Measurements from ENCODE around the gene GTPBP3.

Gene GTPBP3

GRCh38 chr19:17314007-17314593 lies 23.3 kb upstream of the GTPBP3 start:
- no peak for DNase-seq (ENCODE audit: low read depth, low spot score)
- H3K9ac ChIP-seq (ENCODE audit: insufficient read length) = no peak overlapping the region
- H3K9me3 ChIP-seq (ENCODE audit: low read depth, low read length) = no peaks in the 10 kb centered on the region
- TF ChIP-seq FOXP2 (optimal IDR thresholded peaks at IDR 0.05; ENCODE audit: control extremely low read depth, extremely low read length, insufficient read depth) (no peak), EZH2 (IDR thresholded peaks at IDR 0.05) (no peak)
- no peak overlapping the region for H3K4me3 ChIP-seq
- peaks cover 16% of the 10 kb centered on the region; the same call in 1 of the 2 replicates for H3K36me3 ChIP-seq (ENCODE audit: insufficient read depth, low read length)
- no peak overlapping the region for H3K27ac ChIP-seq

GRCh38 chr19:17318966-17319365 lies 18.4 kb upstream of the GTPBP3 start:
- TF ChIP-seq FOXP2 (optimal IDR thresholded peaks at IDR 0.05; ENCODE audit: control extremely low read depth, extremely low read length, insufficient read depth) (no peak), EZH2 (IDR thresholded peaks at IDR 0.05) (no peak), POLR2AphosphoS5 (IDR thresholded peaks at IDR 0.05; ENCODE audit: borderline replicate concordance, low read depth, low read length) (no peak)
- Histone ChIP-seq H3K9ac (ENCODE audit: insufficient read length) (no peak overlapping the region), H3K9me3 (ENCODE audit: low read depth, low read length) (no peaks in the 10 kb centered on the region), H3K4me3 (no peak overlapping the region), H3K27ac (no peak overlapping the region), H3K36me3 (ENCODE audit: insufficient read depth, low read length) (peaks cover 28% of the 10 kb centered on the region; the same call in 1 of the 2 replicates)
- no peak for DNase-seq (ENCODE audit: low read depth, low spot score)

- TF ChIP-seq POLR2AphosphoS5 (IDR thresholded peaks at IDR 0.05; ENCODE audit: borderline replicate concordance, low read depth, low read length) = no peak
- TF ChIP-seq EZH2 (IDR thresholded peaks at IDR 0.05) = no peak
- TF ChIP-seq FOXP2 (optimal IDR thresholded peaks at IDR 0.05; ENCODE audit: control extremely low read depth, extremely low read length, insufficient read depth) = no peak
- no peaks in the 10 kb centered on the region for H3K9me3 ChIP-seq (ENCODE audit: low read depth, low read length)
- no peak overlapping the region for H3K27ac ChIP-seq
- no peak overlapping the region for H3K9ac ChIP-seq (ENCODE audit: insufficient read length)
- H3K36me3 ChIP-seq (ENCODE audit: insufficient read depth, low read length) = peaks cover 22% of the 10 kb centered on the region; the same call in 1 of the 2 replicates
- DNase-seq (ENCODE audit: low read depth, low spot score) = no peak
- no peak overlapping the region for H3K4me3 ChIP-seq
Observed at GRCh38 chr19:17319473-17320238, 17.7 kb upstream of the GTPBP3 start.

GRCh38 chr19:17320435-17320834 lies 16.9 kb upstream of the GTPBP3 start:
- no peak for DNase-seq (ENCODE audit: low read depth, low spot score)
- peaks cover 18% of the 10 kb centered on the region; the same call in 1 of the 2 replicates for H3K36me3 ChIP-seq (ENCODE audit: insufficient read depth, low read length)
- TF ChIP-seq FOXP2 (optimal IDR thresholded peaks at IDR 0.05; ENCODE audit: control extremely low read depth, extremely low read length, insufficient read depth) = no peak
- H3K27ac ChIP-seq = no peak overlapping the region
- no peak overlapping the region for H3K4me3 ChIP-seq
- no peaks in the 10 kb centered on the region for H3K9me3 ChIP-seq (ENCODE audit: low read depth, low read length)
- H3K9ac ChIP-seq (ENCODE audit: insufficient read length) = no peak overlapping the region

- H3K27ac ChIP-seq = no peak overlapping the region
- H3K9me3 ChIP-seq (ENCODE audit: low read depth, low read length) = no peaks in the 10 kb centered on the region
- H3K4me3 ChIP-seq = no peak overlapping the region
- TF ChIP-seq POLR2AphosphoS5 (IDR thresholded peaks at IDR 0.05; ENCODE audit: borderline replicate concordance, low read depth, low read length) (no peak; the same call in 1 of the 2 replicates), EZH2 (IDR thresholded peaks at IDR 0.05) (no peak), FOXP2 (optimal IDR thresholded peaks at IDR 0.05; ENCODE audit: control extremely low read depth, extremely low read length, insufficient read depth) (no peak)
- H3K36me3 ChIP-seq (ENCODE audit: insufficient read depth, low read length) = peaks cover 12% of the 10 kb centered on the region; the same call in 1 of the 2 replicates
- no peak for DNase-seq (ENCODE audit: low read depth, low spot score)
- H3K9ac ChIP-seq (ENCODE audit: insufficient read length) = no peak overlapping the region
Observed at GRCh38 chr19:17321655-17322489, 15.5 kb upstream of the GTPBP3 start.

GRCh38 chr19:17322854-17323253 lies 14.5 kb upstream of the GTPBP3 start:
- Histone ChIP-seq H3K27ac (peak overlapping the region; percentile 19; the same call in 1 of the 2 replicates), H3K9me3 (ENCODE audit: low read depth, low read length) (no peaks in the 10 kb centered on the region), H3K36me3 (ENCODE audit: insufficient read depth, low read length) (peaks cover 12% of the 10 kb centered on the region; the same call in 1 of the 2 replicates), H3K4me3 (no peak overlapping the region), H3K9ac (ENCODE audit: insufficient read length) (no peak overlapping the region)
- TF ChIP-seq FOXP2 (optimal IDR thresholded peaks at IDR 0.05; ENCODE audit: control extremely low read depth, extremely low read length, insufficient read depth) (no peak), EZH2 (IDR thresholded peaks at IDR 0.05) (no peak), POLR2AphosphoS5 (IDR thresholded peaks at IDR 0.05; ENCODE audit: borderline replicate concordance, low read depth, low read length) (no peak; the same call in 1 of the 2 replicates)
- DNase-seq (ENCODE audit: low read depth, low spot score) = no peak

- TF ChIP-seq FOXP2 (optimal IDR thresholded peaks at IDR 0.05; ENCODE audit: control extremely low read depth, extremely low read length, insufficient read depth) (no peak), EZH2 (IDR thresholded peaks at IDR 0.05) (no peak)
- H3K4me3 ChIP-seq = no peak overlapping the region
- H3K36me3 ChIP-seq (ENCODE audit: insufficient read depth, low read length) = peaks cover 12% of the 10 kb centered on the region; the same call in 1 of the 2 replicates
- no peaks in the 10 kb centered on the region for H3K9me3 ChIP-seq (ENCODE audit: low read depth, low read length)
- peak overlapping the region; percentile 19; the same call in 1 of the 2 replicates for H3K27ac ChIP-seq
- H3K9ac ChIP-seq (ENCODE audit: insufficient read length) = no peak overlapping the region
- DNase-seq (ENCODE audit: low read depth, low spot score) = no peak
Observed at GRCh38 chr19:17323300-17323963, 13.9 kb upstream of the GTPBP3 start.

GRCh38 chr19:17323964-17324332 lies 13.4 kb upstream of the GTPBP3 start:
- Histone ChIP-seq H3K9me3 (ENCODE audit: low read depth, low read length) (no peaks in the 10 kb centered on the region), H3K36me3 (ENCODE audit: insufficient read depth, low read length) (peaks cover 12% of the 10 kb centered on the region; the same call in 1 of the 2 replicates), H3K9ac (ENCODE audit: insufficient read length) (no peak overlapping the region), H3K27ac (no peak overlapping the region), H3K4me3 (no peak overlapping the region)
- TF ChIP-seq FOXP2 (optimal IDR thresholded peaks at IDR 0.05; ENCODE audit: control extremely low read depth, extremely low read length, insufficient read depth) (no peak), EZH2 (IDR thresholded peaks at IDR 0.05) (no peak), POLR2AphosphoS5 (IDR thresholded peaks at IDR 0.05; ENCODE audit: borderline replicate concordance, low read depth, low read length) (no peak)
- no peak for DNase-seq (ENCODE audit: low read depth, low spot score)
